GM19397 (cell line): ENCODE data around the gene SLC25A14.
"Not testable (repeated sequence)": the region's sequence is repeated elsewhere in the genome, so short reads cannot be mapped to it uniquely, and the experiment has no call there.

Source experiments
- ATAC-seq: cut with Tn5 transposase; IDR thresholded peaks from one replicate; pipeline ENCODE4 v1.9.1; 2021; ENCODE audit warnings: mild to moderate bottlenecking, moderate library complexity; ENCODE audit not compliant: unreplicated experiment

Gene SLC25A14, protein sequence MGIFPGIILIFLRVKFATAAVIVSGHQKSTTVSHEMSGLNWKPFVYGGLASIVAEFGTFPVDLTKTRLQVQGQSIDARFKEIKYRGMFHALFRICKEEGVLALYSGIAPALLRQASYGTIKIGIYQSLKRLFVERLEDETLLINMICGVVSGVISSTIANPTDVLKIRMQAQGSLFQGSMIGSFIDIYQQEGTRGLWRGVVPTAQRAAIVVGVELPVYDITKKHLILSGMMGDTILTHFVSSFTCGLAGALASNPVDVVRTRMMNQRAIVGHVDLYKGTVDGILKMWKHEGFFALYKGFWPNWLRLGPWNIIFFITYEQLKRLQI

DNA sequence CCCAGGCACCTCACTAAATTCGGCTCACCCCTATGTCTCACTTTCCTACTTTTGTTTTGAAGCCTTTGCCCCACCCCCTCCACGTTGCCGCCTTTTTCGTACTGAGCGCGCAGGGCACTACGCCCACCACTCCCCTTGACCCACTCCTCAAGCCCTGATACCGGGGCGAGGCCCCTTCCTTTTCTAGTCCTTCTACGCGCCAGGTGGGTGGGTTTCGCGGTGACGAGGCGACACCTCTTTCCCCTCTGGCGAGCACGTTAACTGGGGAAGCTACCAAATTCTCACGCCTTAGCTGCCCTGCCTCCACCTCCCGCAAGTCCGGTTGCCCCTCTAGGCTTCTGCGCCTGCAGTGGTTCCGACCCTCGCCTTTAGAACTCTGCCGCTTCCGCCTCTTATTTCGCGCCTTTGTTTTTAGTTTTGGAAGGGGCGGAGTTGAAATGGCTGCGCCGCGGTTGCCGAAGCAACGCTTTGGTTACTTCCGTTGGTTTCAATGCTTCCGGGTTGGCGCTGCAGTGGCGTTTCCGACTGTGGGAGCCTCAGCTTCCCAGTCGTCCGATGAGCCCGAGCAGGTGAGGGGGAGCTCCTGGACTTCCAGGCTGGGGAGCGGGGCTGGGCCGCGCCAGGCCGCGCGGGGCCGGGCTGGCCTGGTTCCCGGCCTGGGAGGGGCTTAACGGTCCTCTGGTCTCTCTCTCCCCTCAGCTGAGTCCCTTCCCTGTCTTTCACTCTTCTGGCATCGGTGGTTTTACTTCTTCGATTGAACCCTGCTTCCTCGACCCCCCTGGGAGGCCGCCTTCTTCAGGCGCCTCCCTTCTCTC, at the start of gene SLC25A14:
TSS of gene SLC25A14 (plus strand) at position 512 of the 815 bp plus-strand sequence. CDS start 360 bp downstream, outside the sequence.
- ATAC-seq, result peak; percentile 97

DNA sequence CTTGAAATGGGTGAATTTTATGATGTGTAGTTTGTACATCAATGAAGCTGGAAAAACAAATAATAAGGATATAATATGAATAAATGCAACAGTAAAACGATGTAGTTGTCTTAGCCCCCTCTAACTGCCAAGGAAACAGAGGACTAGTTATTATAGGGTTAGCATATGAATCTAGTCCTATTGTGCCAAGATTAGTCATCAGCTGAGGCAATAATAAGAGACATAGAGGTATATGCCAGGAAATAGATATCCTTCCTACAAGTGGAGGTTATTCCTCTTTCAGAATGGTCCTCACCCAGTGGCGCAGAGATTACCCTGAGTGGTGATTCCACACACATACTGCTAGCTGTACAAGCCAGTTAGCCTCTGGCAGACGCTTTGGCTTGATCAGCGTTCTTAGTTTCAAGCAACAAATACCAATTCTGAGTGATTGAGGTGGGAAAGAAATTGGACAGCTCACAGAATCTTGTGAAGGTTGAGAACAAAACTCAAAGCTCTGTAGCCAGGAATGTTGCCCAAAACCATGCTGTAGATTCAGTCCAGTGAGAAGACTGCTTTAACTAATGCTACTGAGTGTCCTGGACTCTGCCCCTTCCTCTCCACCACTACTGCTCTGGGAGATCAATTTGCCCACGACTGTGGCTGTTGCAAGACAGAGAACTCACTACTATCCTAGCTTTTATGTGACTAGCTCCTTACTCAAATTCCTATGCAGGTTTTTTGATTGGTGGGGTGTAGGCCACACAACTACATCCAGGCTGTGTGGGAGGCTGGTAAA, 44.0 kb upstream of the SLC25A14 start:
- no peak for ATAC-seq

DNA sequence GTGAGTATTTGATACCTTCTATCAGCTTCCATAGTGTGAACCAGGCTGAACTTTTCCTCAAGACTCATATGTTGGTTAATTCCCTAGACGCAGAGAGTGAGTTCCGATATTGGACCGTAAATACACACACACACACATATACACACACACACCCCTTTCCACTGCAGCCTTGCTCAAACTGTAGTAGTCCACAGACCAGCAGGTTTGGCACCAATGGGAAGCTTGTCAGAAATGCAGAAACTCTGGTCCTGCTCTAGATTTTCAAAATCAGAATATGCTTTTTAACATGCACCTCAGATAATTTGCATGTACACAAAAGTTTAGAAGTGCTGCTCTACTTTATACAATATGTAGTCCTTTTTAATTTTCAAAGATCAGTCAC, 43.4 kb upstream of the SLC25A14 start:
- no peak for ATAC-seq

DNA sequence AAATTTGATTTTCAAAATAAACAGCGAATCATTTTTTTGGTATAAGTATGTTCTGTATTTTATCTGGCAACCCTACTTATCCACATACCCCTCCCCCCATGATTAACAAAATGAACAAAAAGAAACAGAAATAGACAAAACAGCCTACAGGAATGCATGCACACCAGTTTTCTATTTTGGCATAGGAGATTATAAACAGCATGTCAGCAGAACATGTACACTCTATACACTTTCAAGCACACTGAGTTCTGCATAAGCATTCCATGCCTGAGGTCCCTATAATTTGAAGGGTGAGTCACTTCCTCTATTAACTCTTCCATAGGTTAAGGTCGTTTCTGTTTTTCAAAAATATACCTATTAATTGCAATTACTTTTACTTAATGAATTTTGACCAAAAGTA, 43.0 kb upstream of the SLC25A14 start:
- no peak for ATAC-seq

DNA sequence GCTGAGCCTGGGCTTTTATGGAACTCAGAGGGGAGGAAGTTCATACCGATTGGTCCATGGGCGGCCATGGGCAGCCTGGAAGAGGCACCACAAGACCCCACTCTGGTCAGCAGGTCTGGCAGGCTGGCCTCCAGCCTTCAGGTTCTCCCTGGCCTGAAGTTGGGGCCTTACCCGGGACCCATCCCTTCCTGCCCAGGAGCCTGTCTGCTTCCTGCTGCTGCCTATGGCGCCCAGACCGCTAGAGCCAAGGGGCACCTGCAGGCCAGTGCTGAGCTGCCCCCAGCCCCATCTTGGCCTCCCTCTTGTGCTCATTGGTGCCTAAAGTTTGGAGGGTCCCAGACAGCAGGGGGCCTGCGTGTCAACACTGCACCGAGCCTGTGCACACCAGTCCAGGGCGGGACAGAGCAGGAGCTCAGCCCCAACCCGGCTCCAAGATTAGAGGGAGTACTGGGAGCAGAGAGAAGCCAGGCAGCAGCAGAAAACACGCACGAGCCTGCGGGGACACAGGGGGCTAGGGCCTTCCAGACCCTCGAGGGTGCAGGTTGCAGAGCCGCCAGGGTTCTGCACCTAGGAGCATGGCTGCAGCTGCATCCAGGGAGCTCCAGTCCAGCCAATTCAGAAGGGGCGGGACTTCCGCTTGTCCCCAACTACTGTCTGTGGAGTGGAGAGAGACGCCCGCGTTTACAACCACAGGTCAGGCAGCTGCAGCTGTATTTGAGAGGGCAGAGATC, 40.3 kb upstream of the SLC25A14 start:
- ATAC-seq, result no peak

DNA sequence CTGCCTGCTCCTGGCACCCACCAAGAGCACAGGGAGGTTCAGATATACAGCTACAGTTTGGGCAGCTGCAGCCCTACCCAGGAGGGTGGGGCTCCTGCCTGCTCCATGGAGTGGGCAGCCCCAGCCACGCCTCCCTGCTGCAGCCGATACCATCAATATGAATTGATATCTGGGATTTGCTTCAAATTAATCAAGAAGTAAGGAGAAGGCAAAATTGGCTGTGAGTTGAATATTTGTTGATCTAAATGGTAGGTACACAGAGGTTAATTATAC, 39.8 kb upstream of the SLC25A14 start:
- ATAC-seq, result no peak

DNA sequence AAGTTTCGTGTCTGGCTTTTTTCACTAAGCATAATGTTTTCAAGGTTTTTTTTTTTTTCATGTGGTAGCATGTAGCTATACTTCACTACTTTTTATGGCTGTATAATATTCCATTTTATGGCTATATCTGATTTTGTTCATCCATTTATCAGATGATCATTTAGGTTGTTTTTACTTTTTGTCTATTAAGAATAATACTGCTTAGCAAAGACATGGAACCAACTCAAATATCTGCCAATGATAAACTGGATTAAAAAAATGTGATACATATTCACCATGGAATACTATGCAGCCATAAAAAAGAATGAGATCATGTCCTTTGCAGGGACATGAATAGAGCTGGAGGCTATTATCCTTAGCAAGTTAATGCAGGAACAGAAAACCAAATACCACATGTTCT, 38.3 kb upstream of the SLC25A14 start:
- no peak for ATAC-seq

DNA sequence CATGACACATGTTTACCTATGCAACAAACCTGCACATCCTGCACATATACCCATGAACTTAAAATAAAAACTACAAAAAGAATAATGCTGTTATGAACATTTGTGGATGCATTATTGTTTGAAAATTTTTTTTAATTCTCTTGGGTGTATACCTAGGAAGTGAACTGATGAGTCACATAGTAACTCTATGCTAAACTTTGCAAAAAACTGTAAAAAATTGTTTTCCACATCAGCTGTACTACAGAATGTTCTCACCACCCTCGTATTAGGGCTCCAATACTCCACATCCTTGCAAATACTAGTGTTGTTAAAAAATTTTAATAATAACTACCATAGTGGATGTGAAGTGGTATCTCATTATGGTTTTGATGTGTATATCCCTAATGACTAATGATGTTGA, 37.7 kb upstream of the SLC25A14 start:
- ATAC-seq, result no peak

DNA sequence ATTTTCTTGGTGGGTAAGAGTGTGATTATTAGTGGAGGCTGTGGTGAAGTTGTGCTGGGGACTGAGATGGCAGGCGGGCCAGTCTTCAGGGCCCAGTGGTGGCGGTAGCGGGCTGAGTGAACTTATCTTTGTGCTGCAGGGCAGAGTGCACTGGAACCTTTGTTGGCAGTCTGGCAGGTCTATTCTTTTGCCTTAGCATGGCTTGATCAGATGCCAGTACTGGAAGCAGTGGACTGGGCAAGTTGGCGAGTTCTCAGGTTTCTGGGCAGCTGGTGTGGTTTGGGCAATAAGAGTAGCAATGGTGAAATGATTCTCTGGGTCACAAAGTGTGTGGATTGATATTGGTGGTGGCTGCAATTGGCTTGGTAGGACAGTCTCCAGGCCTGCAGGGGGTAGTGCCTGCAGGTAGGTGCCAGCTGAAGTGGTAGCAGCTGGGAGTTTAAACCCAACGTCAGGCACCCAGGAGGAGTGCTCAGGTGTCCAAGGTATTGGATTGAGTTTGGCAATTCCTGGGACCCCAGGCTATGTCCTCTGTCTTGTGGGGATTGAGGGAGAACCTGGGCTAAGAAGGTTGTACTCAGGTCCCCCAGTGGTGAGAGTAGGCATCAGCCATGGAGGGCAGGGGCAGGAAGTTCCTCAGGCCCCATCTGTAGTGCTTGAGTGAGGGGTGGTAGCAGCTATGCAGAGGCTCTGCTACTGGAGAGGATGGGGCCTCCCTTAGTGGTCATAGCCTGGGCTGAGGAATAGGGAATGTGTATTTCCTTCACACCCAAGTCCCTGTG, 34.9 kb upstream of the SLC25A14 start:
- ATAC-seq, result no peak

DNA sequence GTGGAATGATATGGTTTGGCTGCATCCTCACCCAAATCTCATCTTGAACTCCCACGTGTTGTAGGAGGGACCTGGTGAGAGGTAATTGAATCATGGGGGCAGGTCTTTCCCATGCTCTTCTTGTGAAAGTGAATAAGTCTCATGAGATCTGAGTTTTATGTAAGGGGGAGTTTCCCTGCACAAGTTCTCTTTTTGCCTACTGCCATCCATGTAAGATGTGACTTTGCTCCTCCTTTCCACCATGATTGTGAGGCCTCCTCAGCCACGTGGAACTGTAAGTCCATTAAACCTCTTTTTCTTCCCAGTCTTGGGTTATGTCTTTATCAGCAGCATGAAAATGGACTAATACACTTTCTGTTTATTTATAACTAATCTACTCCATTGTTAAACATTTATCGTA, 19.8 kb upstream of the SLC25A14 start:
- not testable (repeated sequence) for ATAC-seq

DNA sequence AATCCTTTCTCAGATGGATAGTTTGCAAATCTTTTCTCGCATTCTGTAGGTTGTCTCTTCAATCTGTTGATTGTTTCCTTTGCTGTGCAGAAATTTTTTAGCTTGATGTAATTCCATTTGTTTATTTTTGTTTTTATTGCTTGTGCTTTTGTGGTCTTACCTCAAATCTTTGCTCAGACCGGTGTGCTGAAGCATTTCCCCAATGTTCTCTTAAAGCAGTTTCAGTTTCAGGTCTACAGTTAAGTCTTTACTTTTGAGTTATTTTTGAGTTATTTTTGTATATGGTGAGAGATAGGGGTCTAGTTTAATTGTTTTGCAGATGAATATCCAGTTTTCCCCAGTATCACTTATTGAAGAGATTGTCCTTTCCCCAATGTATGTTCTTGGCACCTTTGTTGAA, 18.2 kb upstream of the SLC25A14 start:
- ATAC-seq, result no peak

DNA sequence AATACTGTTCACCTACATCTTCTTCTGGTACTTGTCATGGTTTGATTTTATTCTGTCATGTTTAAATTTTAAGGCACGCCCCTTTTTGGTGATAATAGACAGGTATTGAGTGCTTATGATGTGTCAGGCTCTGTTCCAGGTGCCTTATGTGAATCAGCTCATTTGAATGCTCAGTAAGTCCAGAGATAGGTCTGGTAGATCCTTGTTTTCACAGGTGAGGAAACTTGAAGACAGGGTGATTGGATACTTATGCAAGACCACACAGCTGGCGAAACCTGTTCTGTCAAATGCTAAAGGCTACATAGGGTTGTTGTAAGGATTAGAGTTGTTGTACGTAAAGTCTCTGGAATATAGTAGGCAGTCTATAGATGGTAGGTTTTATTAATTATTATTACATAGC, 9.6 kb upstream of the SLC25A14 start:
- ATAC-seq, result no peak

DNA sequence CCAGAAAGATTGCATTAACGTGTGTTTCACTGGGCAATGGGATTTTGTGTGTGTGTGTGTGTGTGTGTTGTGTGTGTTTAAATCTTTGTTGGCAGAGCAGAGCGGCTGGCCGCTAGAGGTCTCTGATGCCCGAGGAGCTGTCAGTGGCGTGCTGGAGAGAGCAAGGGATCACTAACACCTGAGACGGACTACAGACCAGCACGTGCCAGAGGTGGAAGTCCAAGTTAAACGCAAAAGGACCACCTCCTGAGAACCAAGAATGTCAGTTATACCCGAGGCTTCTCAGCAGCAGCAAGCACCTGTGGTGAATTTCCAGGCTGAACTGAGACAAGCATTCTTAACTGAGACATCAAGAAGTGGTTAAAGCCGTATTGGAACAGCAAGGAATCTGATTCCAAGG, 9.0 kb upstream of the SLC25A14 start:
- no peak for ATAC-seq

DNA sequence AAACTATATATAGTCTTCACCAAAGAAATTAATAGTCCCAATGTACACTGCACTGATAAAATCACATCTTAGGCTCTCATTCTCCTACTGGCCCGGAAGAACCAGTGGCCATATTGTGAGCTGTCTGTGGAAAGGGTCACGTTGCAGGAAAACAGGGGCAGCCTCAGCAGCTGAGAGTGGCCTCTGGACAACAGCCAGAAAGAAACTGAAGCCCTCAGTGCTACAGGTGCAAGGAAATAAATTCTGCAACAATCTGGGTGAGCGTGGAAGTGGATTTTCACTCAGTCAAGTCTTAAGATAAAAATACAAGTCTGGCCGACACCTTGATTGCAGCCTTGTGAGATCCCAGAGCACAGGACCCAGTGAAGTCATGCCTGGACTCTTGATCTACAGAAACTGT, 3.2 kb upstream of the SLC25A14 start:
- ATAC-seq, result no peak

DNA sequence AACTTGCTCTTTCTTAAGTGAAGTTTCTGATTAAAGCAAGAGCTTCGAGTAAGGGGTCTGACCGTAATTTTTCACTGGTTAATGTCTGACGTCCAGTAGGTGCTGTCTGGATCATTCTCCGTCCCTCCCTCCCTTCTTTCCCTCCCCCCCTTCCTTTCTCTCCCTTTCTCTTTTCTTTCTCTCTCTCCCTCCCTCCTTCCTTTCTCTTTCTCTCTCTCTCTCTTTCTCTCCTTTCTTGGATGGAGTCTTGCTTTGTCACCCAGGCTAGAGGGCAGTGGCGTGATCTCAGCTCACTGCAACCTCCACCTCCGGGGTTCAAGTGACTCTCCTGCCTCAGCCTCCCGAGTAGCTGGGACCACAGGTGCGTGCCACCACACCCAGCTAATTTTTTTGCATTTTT, 850 bp upstream of the SLC25A14 start:
- ATAC-seq, result not testable (repeated sequence)

DNA sequence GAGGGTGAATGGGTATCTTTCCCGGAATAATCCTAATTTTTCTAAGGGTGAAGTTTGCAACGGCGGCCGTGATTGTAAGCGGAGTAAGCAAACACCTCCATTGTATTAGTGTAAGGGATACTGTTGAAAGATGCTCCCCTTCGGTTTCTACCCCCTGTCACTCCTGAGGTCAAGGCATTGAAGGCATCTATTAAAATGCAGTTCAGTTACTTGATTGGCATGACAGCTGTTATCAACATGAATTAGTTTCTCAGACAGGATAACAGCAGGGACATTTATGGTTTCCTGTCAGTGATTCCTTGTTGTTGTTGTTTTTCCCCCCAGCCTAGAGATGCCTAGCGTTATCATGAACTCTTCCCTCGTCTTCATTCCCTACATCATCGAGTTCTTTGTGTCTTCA, 552 bp downstream of the SLC25A14 start:
- ATAC-seq, result no peak

DNA sequence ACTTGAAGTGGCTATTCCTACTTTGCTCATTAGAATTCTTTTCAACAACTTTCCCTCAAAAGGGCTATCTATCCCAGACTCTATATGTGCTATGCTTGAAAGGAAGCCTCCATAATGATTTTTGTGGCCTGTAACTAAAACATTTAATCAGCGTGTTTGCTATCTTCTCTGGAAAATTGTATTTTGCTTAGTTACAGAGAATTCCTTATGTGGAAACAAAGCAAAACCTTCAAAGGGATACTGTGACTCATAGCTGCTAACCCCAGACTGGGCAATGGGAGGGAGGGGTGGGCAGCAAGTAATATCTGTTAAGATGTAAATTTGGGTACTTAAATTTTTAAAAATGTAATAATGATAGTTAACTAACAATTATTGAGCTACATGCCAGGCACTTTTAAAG, 3.7 kb downstream of the SLC25A14 start:
- ATAC-seq, result no peak

DNA sequence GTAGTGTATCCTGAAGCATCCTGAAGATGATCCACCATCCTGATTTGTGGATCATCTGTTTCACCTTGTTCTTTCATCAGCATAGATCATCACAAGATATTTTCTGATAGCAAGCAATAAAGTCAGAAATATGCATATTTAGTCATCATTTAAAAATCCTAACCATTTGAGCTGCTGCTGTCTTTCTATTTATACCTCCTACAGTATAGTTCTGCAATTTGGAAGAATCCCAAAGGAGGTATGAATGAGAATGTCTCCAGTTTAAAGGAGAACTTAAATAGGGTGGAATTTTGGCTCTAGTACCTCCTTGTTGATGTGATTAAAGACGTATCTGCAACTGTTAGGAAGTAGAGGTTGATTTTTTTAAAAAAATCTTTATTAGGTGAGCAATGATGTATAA, 7.6 kb downstream of the SLC25A14 start:
- ATAC-seq, result no peak

DNA sequence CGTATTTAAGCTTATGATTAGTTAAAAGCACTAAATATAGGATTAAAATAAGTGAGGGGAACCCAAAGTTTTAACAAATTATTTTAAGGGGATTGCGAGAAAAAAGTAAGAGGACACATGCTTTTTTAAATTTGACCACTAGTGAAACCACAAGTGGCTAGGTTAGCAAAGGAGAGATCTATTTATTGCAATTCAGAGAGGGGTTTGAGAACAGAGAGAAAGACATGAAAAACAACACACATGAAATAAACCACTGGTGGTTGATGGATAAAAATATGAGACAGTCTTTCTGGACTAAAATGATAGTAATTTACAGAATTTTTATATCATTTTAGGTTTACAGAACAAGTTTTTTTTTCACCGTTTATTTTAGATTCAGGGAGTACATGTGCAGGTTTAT, 11.8 kb downstream of the SLC25A14 start:
- no peak for ATAC-seq

DNA sequence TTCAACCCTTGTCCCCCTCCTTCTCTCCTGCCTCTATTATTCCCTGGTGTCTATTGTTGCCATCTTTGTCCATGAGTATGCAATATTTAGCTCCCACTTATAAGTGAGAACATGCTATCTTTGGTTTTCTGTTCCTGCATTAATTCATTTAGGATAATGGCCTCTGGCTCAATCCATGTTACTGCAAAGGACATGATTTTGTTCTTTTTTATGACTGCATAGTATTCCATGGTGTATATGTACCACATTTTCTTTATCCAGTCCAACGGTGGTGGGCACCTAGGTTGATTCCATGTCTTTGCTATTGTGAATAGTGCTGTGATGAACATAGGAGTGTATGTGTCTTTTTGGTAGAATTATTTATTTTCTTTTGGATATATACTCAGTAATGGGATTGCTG, 12.3 kb downstream of the SLC25A14 start:
- not testable (repeated sequence) for ATAC-seq
